GM10847 (cell line): ENCODE results near the gene DNAAF2.

Experiments used
- POLR2A ChIP-seq: IDR thresholded peaks from 2 replicates; pipeline ENCODE4 v1.6.1; 2011; ENCODE audit not compliant: insufficient read length; ENCODE audit errors: extremely low read depth

Gene DNAAF2

GRCh38 chr14:49634547-49635334, at the start of gene DNAAF2:
Gene DNAAF2 (minus strand): TSS chr14:49635244. CDS start chr14:49635149, 95 bp downstream.
- TF ChIP-seq POLR2A = peak; percentile 15

GRCh38 chr14:49679271-49679670, 44.2 kb upstream of the DNAAF2 start:
- TF ChIP-seq POLR2A = no peak

GRCh38 chr14:49677643-49678042, 42.6 kb upstream of the DNAAF2 start:
- TF ChIP-seq POLR2A = no peak

GRCh38 chr14:49673586-49673985, 38.5 kb upstream of the DNAAF2 start:
- no peak for TF ChIP-seq POLR2A

- no peak for TF ChIP-seq POLR2A
These were observed 35.4 kb upstream of the DNAAF2 start for GRCh38 chr14:49670475-49670874.

- no peak for TF ChIP-seq POLR2A
These were observed 24.7 kb upstream of the DNAAF2 start for GRCh38 chr14:49659526-49660455.

- TF ChIP-seq POLR2A = no peak
These were observed 19.5 kb upstream of the DNAAF2 start for GRCh38 chr14:49654511-49654910.

GRCh38 chr14:49653508-49653907, 18.5 kb upstream of the DNAAF2 start:
- TF ChIP-seq POLR2A = no peak

- TF ChIP-seq POLR2A = no peak
These were observed 7.1 kb upstream of the DNAAF2 start for GRCh38 chr14:49642163-49642562.

GRCh38 chr14:49641697-49642129, 6.7 kb upstream of the DNAAF2 start:
- TF ChIP-seq POLR2A = no peak

- TF ChIP-seq POLR2A = no peak
These were observed 5.7 kb upstream of the DNAAF2 start for GRCh38 chr14:49640540-49641417.

GRCh38 chr14:49637534-49638078, 2.6 kb upstream of the DNAAF2 start:
- TF ChIP-seq POLR2A = no peak

- TF ChIP-seq POLR2A = no peak
These were observed 1.8 kb upstream of the DNAAF2 start for GRCh38 chr14:49636866-49637265.

GRCh38 chr14:49633640-49634546, 1.2 kb downstream of the DNAAF2 start:
- peak; percentile 85 for TF ChIP-seq POLR2A
